HepG2 (cell line): ENCODE results near the gene NDRG3. TPM values are rescaled to one million over a fixed set of nuclear protein-coding genes. Genes with fewer than 3 reads are reported as not detected.

ENCODE experiments used
- BATF2 ChIP-seq: sonication (generic); formaldehyde crosslinking; IDR thresholded peaks from 2 replicates; pipeline ENCODE4 v1.8.0; 2022; ENCODE audit warnings: mild to moderate bottlenecking, missing genetic modification reagents, moderate library complexity
- BRCA1 ChIP-seq: sonication (generic); formaldehyde crosslinking; IDR thresholded peaks from 2 replicates; pipeline ENCODE4 v1.4.0; 2020; ENCODE audit warnings: missing genetic modification reagents
- EEA1 ChIP-seq: sonication (generic); formaldehyde crosslinking; IDR thresholded peaks from 2 replicates; pipeline ENCODE4 v1.5.1; 2020; ENCODE audit warnings: mild to moderate bottlenecking, missing genetic modification reagents, borderline replicate concordance
- EZH2 ChIP-seq: conservative IDR thresholded peaks from 2 replicates; pipeline ENCODE4 v1.6.1; 2012; ENCODE audit warnings: mild to moderate bottlenecking, low read depth, low read length, moderate library complexity
- GATA4 ChIP-seq: sonication (generic); IDR thresholded peaks from 2 replicates; pipeline ENCODE4 v1.6.1; 2016; ENCODE audit warnings: antibody characterized with exemption, low read depth, borderline replicate concordance
- MBNL3 ChIP-seq: fragments of 250-450 bp; sonication (Bioruptor Pico); conservative IDR thresholded peaks from 2 replicates; pipeline ENCODE4 v1.8.0; 2022; ENCODE audit warnings: mild to moderate bottlenecking, inconsistent platforms
- MTF1 ChIP-seq: sonication (generic); formaldehyde crosslinking; IDR thresholded peaks from 2 replicates; pipeline ENCODE4 v1.5.0; 2020; ENCODE audit warnings: missing genetic modification reagents
- REST ChIP-seq, 2 experiments: IDR thresholded peaks; 2 replicates each; pipeline ENCODE4 v1.6.1; 2011 to 2012; ENCODE audit warnings: low read length in 2 of 2, borderline replicate concordance in 1 of 2, low read depth in 1 of 2, mild to moderate bottlenecking in 1 of 2, moderate library complexity in 1 of 2
- SRY ChIP-seq: sonication (generic); formaldehyde crosslinking; IDR thresholded peaks from 2 replicates; pipeline ENCODE4 v1.8.0; 2022; ENCODE audit warnings: mild to moderate bottlenecking, missing genetic modification reagents
- TCF12 ChIP-seq, 2 experiments: fragments of 450-650 bp in 1 of 2; sonication (generic) in 1 of 2; formaldehyde crosslinking in 1 of 2; IDR thresholded peaks; 2 replicates each; pipeline versions ENCODE4 v1.6.1 to v1.8.0; 2017 to 2022; ENCODE audit warnings: antibody characterized with exemption in 1 of 2, mild to moderate bottlenecking in 1 of 2, missing genetic modification reagents in 1 of 2, moderate library complexity in 1 of 2
- TSC22D2 ChIP-seq: sonication (generic); formaldehyde crosslinking; IDR thresholded peaks from 2 replicates; pipeline ENCODE4 v1.5.1; 2020; ENCODE audit warnings: missing genetic modification reagents, mild to moderate bottlenecking, borderline replicate concordance
- ZFP36L1 ChIP-seq: sonication (generic); formaldehyde crosslinking; IDR thresholded peaks from 2 replicates; pipeline ENCODE4 v1.8.0; 2022; ENCODE audit warnings: mild to moderate bottlenecking, missing genetic modification reagents, moderate library complexity
- ZNF138 ChIP-seq: sonication (generic); formaldehyde crosslinking; IDR thresholded peaks from 2 replicates; pipeline ENCODE4 v1.5.0; 2020; ENCODE audit warnings: mild to moderate bottlenecking, low read depth, missing genetic modification reagents
- ZNF331 ChIP-seq: sonication (generic); formaldehyde crosslinking; IDR thresholded peaks from 2 replicates; pipeline ENCODE4 v1.4.0; 2020; ENCODE audit warnings: missing genetic modification reagents
- ZNF546 ChIP-seq: sonication (generic); formaldehyde crosslinking; conservative IDR thresholded peaks from 2 replicates; pipeline ENCODE4 v1.8.1; 2023; ENCODE audit warnings: mild to moderate bottlenecking, missing genetic modification reagents
- ZNF776 ChIP-seq: sonication (generic); formaldehyde crosslinking; IDR thresholded peaks from 2 replicates; pipeline ENCODE4 v1.4.0; 2020; ENCODE audit warnings: mild to moderate bottlenecking, missing genetic modification reagents
- ZNF816 ChIP-seq: sonication (generic); formaldehyde crosslinking; IDR thresholded peaks from 2 replicates; pipeline ENCODE4 v1.8.0; 2022; ENCODE audit warnings: missing genetic modification reagents, mild to moderate bottlenecking, borderline replicate concordance
- ZNF883 ChIP-seq: sonication (generic); formaldehyde crosslinking; IDR thresholded peaks from 2 replicates; pipeline ENCODE4 v1.5.1; 2020; ENCODE audit warnings: mild to moderate bottlenecking, missing genetic modification reagents; ENCODE audit errors: not compliant biosample characterization
- polyA plus RNA-seq, 8 experiments: library from polyadenylated mRNA; depleted of rRNA in 3 of 8; stranded (reverse) in 7 of 8; unstranded in 1 of 8; fragments of >200 nt; fragmentation: Illumina TruSeq in 4 of 8; extraction: Trizol in 4 of 8; gene quantifications; 2 replicates each; pipeline versions ENCODE4 v1.2.1 to v1.2.3, GENCODE V29; 2011 to 2016; ENCODE audit warnings: low read depth in 4 of 8, missing spikeins in 1 of 8, mixed read lengths in 1 of 8; ENCODE audit not compliant: insufficient read depth in 1 of 8
- total RNA-seq, 5 experiments: library from RNA; depleted of rRNA; stranded (reverse); fragments of >200 nt; fragmentation: Illumina TruSeq; extraction: Trizol; gene quantifications; 2 replicates each; pipeline ENCODE4 v1.2.3, GENCODE V29; 2016; ENCODE audit warnings: low read depth in 1 of 5
- TF ChIP-seq, protein P1 (sequence below): sonication (generic); formaldehyde crosslinking; IDR thresholded peaks from 2 replicates; pipeline ENCODE4 v1.4.0; 2020; ENCODE audit warnings: missing genetic modification reagents
- TF ChIP-seq, protein P2 (sequence below): sonication (generic); formaldehyde crosslinking; IDR thresholded peaks from 2 replicates; pipeline ENCODE4 v1.5.1; 2020; ENCODE audit warnings: mild to moderate bottlenecking, missing genetic modification reagents, moderate library complexity

NDRG3 gene
- total and polyA plus RNA-seq, 2 of the 13 experiments (the other 11 are each of a cell fraction or from before 2014, with no cell fraction given): 36.0 to 40.5 TPM

GRCh38 chr20:36676701-36677421 is 69.0 kb downstream of the NDRG3 start (continued):
- TF ChIP-seq GATA4: peak; percentile 58; the same call in 1 of the 2 replicates
- no peak for TF ChIP-seq EZH2
- no peak for TF ChIP-seq ZNF331
- no peak for TF ChIP-seq BATF2 (CRISPR knock-in tag)
- TF ChIP-seq ZFP36L1 (CRISPR knock-in tag): no peak
- TF ChIP-seq, protein P1, sequence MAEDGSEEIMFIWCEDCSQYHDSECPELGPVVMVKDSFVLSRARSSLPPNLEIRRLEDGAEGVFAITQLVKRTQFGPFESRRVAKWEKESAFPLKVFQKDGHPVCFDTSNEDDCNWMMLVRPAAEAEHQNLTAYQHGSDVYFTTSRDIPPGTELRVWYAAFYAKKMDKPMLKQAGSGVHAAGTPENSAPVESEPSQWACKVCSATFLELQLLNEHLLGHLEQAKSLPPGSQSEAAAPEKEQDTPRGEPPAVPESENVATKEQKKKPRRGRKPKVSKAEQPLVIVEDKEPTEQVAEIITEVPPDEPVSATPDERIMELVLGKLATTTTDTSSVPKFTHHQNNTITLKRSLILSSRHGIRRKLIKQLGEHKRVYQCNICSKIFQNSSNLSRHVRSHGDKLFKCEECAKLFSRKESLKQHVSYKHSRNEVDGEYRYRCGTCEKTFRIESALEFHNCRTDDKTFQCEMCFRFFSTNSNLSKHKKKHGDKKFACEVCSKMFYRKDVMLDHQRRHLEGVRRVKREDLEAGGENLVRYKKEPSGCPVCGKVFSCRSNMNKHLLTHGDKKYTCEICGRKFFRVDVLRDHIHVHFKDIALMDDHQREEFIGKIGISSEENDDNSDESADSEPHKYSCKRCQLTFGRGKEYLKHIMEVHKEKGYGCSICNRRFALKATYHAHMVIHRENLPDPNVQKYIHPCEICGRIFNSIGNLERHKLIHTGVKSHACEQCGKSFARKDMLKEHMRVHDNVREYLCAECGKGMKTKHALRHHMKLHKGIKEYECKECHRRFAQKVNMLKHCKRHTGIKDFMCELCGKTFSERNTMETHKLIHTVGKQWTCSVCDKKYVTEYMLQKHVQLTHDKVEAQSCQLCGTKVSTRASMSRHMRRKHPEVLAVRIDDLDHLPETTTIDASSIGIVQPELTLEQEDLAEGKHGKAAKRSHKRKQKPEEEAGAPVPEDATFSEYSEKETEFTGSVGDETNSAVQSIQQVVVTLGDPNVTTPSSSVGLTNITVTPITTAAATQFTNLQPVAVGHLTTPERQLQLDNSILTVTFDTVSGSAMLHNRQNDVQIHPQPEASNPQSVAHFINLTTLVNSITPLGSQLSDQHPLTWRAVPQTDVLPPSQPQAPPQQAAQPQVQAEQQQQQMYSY: no peak
- TF ChIP-seq TSC22D2: no peak
- TF ChIP-seq REST (IDR thresholded peaks at IDR 0.05; ENCODE audit: borderline replicate concordance in 1 of 2, low read depth in 1 of 2, low read length in 2 of 2): no peak
- no peak for TF ChIP-seq SRY (CRISPR knock-in tag)
- no peak for TF ChIP-seq MTF1 (CRISPR knock-in tag)
- no peak; the same call in 1 of the 2 replicates for TF ChIP-seq ZNF776
- TF ChIP-seq BRCA1 (CRISPR knock-in tag): no peak
- TF ChIP-seq ZNF883 (CRISPR knock-in tag): peak; percentile 59
- no peak for TF ChIP-seq TCF12 (IDR thresholded peaks at IDR 0.05)
- TF ChIP-seq TCF12 (CRISPR knock-in tag; IDR thresholded peaks at IDR 0.05): no peak
- TF ChIP-seq ZNF138 (CRISPR knock-in tag): peak; percentile 50; the same call in 1 of the 2 replicates
- TF ChIP-seq EEA1: no peak
- TF ChIP-seq, protein P2, sequence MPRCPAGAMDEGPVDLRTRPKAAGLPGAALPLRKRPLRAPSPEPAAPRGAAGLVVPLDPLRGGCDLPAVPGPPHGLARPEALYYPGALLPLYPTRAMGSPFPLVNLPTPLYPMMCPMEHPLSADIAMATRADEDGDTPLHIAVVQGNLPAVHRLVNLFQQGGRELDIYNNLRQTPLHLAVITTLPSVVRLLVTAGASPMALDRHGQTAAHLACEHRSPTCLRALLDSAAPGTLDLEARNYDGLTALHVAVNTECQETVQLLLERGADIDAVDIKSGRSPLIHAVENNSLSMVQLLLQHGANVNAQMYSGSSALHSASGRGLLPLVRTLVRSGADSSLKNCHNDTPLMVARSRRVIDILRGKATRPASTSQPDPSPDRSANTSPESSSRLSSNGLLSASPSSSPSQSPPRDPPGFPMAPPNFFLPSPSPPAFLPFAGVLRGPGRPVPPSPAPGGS (CRISPR knock-in tag): peak; percentile 72; the same call in 1 of the 2 replicates
- TF ChIP-seq ZNF546: no peak
- no peak for TF ChIP-seq ZNF816 (CRISPR knock-in tag)
- no peak for TF ChIP-seq MBNL3 (CRISPR knock-in tag)
